Kidney (tissue), 14 donors: ENCODE results near the gene EHMT2. TPM values are rescaled to one million over a fixed set of nuclear protein-coding genes. Genes with fewer than 3 reads are reported as not detected.
A peak's percentile ranks its signal among the peaks of the same experiment; 100 is the strongest.

Source experiments
- DNase-seq, 5 donors: peaks; one replicate each; pipeline ENCODE4 v3.0.0-alpha.2; 2013 to 2020
- FAIRE-seq: peaks from 2 replicates; lab custom pipeline; 2012; peaks lifted over from hg19 to GRCh38; lab: Jason Lieb, UNC
- H3K27ac ChIP-seq, 2 donors: one replicate each; pipeline ENCODE4 v1.7.0; 2013; ENCODE audit warnings: low read depth in 2 of 2, low read length in 2 of 2, inconsistent platforms in 1 of 2
- H3K27me3 ChIP-seq: one replicate; pipeline ENCODE4 v1.7.1; 2013; ENCODE audit warnings: low read length, inconsistent platforms; ENCODE audit not compliant: control insufficient read depth, insufficient read depth
- H3K36me3 ChIP-seq, 3 donors: one replicate each; pipeline versions ENCODE4 v1.7.0 to v1.7.1; 2013; ENCODE audit warnings: low read length in 3 of 3, control low read depth in 1 of 3, inconsistent platforms in 1 of 3; ENCODE audit not compliant: insufficient read depth in 3 of 3, control insufficient read depth in 2 of 3
- H3K4me1 ChIP-seq, 3 donors: one replicate each; pipeline versions ENCODE4 v1.7.0 to v1.7.1; 2013; ENCODE audit warnings: low read length in 3 of 3, inconsistent platforms in 1 of 3, low read depth in 1 of 3; ENCODE audit not compliant: control insufficient read depth in 2 of 3, insufficient read depth in 2 of 3
- H3K4me3 ChIP-seq, 3 donors: one replicate each; pipeline versions ENCODE4 v1.7.0 to v1.8.1; 2013; ENCODE audit warnings: low read length in 3 of 3, control low read depth in 1 of 3, inconsistent platforms in 1 of 3
- H3K9ac ChIP-seq, 3 donors: one replicate each; pipeline versions ENCODE4 v1.7.0 to v1.7.1; 2013; ENCODE audit warnings: low read length in 3 of 3, control low read depth in 1 of 3, inconsistent platforms in 1 of 3
- H3K9me3 ChIP-seq, 3 donors: one replicate each; pipeline versions ENCODE4 v1.7.0 to v1.7.1; 2013; ENCODE audit warnings: low read length in 3 of 3, control low read depth in 1 of 3, inconsistent platforms in 1 of 3; ENCODE audit not compliant: control insufficient read depth in 2 of 3, insufficient read depth in 1 of 3
- intact Hi-C: fragments of 100-400 bp; cut with DNase I; formaldehyde crosslinking; loops from one replicate; pipeline ENCODE4 v1.11.1; 2022
- polyA plus RNA-seq: library from polyadenylated mRNA; stranded (reverse); fragments of 350-450 nt; fragmentation: Illumina TruSeq; extraction: RNeasy Lipid Tissue Mini Kit (QIAGEN cat#74804); gene quantifications from one replicate; pipeline ENCODE4 v1.2.3, GENCODE V29; 2014; ENCODE audit warnings: low read depth, low replicate concordance; ENCODE audit not compliant: insufficient read depth
- total RNA-seq: library from RNA; stranded (reverse); fragmentation: NEBNext Ultra II Directional; extraction: Animal tissue kit (Norgen Biotek cat#: 25700); gene quantifications from one replicate; pipeline ENCODE4 v1.2.1, GENCODE V29; 2021
- TF ChIP-seq, protein P1 (sequence below): IDR thresholded peaks from 3 replicates; pipeline ENCODE4 v1.5.1; 2012; ENCODE audit warnings: mild to moderate bottlenecking, moderate library complexity, borderline replicate concordance; ENCODE audit not compliant: insufficient read depth; ENCODE audit errors: extremely low read depth
- donor health status: control.
- donor health status: control.
- donor health status: control.
- donor health status: control.
- donor health status: control.
- donor health status: DM: yes; HTN: yes; CAD: no.
- donor health status: Normal renal cell carcinoma (clear cell type).

The EHMT2 gene
- total and polyA plus RNA-seq, 2 donors from 2014 or later: 35.3 to 40.5 TPM

DNA sequence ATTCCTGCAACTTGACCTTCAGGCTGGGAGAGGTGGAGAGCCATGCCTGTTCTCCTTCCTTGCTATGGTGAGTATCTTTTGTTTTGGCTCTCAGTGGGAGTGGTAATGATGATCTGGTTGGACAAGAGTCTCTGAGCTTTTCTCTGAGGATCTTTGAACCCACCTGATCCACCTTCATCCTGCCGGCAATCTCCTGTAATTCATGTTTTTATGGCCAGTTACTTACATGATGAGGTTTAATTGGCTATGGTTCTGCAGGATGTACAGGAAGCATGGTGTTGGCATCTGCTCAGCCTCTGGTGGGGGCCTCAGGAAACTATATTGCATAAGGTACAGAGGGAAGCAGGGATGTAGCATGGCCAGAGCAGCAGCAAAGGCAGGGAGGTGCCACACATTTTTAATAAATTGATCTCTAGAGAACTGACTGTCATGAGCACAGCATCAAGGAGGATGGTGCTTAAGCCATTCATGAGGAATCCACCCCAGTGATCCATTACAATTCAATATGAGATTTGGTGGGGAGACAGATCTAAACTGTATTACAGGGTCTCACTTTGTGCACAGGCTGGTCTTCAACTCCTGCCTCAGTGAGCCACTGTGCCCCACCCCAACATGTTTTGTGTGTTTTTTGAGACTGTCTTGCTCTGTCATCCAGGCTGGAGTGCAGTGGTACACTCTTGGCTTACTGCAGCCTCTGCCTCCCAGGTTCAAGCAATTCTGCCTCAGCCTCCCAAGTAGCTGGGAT, 60.0 kb downstream of the EHMT2 start:
- H3K36me3 ChIP-seq: peaks cover 5 to 16% (median 16%) of the 10 kb centered on the region in 3 donors
- no peaks in the 10 kb centered on the region for H3K9me3 ChIP-seq
- FAIRE-seq (no peak), DNase-seq (peak in 1 of 5 donors; percentile 22)
- peaks cover 4 to 21% (median 17%) of the 10 kb centered on the region in 3 donors for H3K4me1 ChIP-seq
- intact Hi-C loops: no loop called here
- H3K4me3 ChIP-seq: peak overlapping the region; percentile 43 to 95 (median 57)
- TF ChIP-seq, protein P1, sequence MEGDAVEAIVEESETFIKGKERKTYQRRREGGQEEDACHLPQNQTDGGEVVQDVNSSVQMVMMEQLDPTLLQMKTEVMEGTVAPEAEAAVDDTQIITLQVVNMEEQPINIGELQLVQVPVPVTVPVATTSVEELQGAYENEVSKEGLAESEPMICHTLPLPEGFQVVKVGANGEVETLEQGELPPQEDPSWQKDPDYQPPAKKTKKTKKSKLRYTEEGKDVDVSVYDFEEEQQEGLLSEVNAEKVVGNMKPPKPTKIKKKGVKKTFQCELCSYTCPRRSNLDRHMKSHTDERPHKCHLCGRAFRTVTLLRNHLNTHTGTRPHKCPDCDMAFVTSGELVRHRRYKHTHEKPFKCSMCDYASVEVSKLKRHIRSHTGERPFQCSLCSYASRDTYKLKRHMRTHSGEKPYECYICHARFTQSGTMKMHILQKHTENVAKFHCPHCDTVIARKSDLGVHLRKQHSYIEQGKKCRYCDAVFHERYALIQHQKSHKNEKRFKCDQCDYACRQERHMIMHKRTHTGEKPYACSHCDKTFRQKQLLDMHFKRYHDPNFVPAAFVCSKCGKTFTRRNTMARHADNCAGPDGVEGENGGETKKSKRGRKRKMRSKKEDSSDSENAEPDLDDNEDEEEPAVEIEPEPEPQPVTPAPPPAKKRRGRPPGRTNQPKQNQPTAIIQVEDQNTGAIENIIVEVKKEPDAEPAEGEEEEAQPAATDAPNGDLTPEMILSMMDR: no peak
- peak overlapping the region in 2 of 3 donors; percentile 23 to 95 for H3K9ac ChIP-seq
- peak overlapping the region in 1 of 2 donors; percentile 62 for H3K27ac ChIP-seq
- no peaks in the 10 kb centered on the region for H3K27me3 ChIP-seq

GRCh38 chr6:31836474-31837368, 60.8 kb downstream of the EHMT2 start:
- Histone ChIP-seq H3K9me3 (no peaks in the 10 kb centered on the region), H3K27ac (peak overlapping the region; percentile 60 to 62), H3K36me3 (peaks cover 5 to 16% (median 16%) of the 10 kb centered on the region in 3 donors), H3K27me3 (no peaks in the 10 kb centered on the region), H3K4me3 (peak overlapping the region; percentile 54 to 95 (median 90)), H3K4me1 (peaks cover 4 to 21% (median 17%) of the 10 kb centered on the region in 3 donors), H3K9ac (peak overlapping the region; percentile 31 to 95 (median 63))
- intact Hi-C loops: no loop called here
- FAIRE-seq (no peak), DNase-seq (peak in 1 of 5 donors; percentile 13)
- TF ChIP-seq, protein P1: no peak

- TF ChIP-seq, protein P1: no peak
- peaks cover 4 to 21% (median 17%) of the 10 kb centered on the region in 3 donors for H3K4me1 ChIP-seq
- DNase-seq (peak in 2 of 5 donors; percentile 37 to 48), FAIRE-seq (no peak)
- H3K27ac ChIP-seq: peak overlapping the region; percentile 60 to 62
- H3K27me3 ChIP-seq: no peaks in the 10 kb centered on the region
- peaks cover 5 to 16% (median 16%) of the 10 kb centered on the region in 3 donors for H3K36me3 ChIP-seq
- no peaks in the 10 kb centered on the region for H3K9me3 ChIP-seq
- peak overlapping the region; percentile 54 to 95 (median 90) for H3K4me3 ChIP-seq
- intact Hi-C loops: no loop called here
- peak overlapping the region; percentile 31 to 95 (median 63) for H3K9ac ChIP-seq
Observed at GRCh38 chr6:31836047-31836473, 61.4 kb downstream of the EHMT2 start.
